ENCODE results near the gene ACAD10.

Gene ACAD10

GRCh38 chr12:111687255-111687654, 1.4 kb downstream of the ACAD10 start:
- peak; percentile 33 for TF ChIP-seq CTCF (conservative IDR thresholded peaks at IDR 0.05; ENCODE audit: low read depth, low read length)
- no peak overlapping the region for H3K4me3 ChIP-seq (ENCODE audit: low read depth, low read length)
- peak; percentile 21 for DNase-seq (ENCODE audit: low read depth)

- no peak for DNase-seq (ENCODE audit: low read depth)
- no peak overlapping the region for H3K4me3 ChIP-seq (ENCODE audit: low read depth, low read length)
- no peak for TF ChIP-seq CTCF (conservative IDR thresholded peaks at IDR 0.05; ENCODE audit: low read depth, low read length)
These were observed 2.1 kb downstream of the ACAD10 start for GRCh38 chr12:111687952-111688351.

GRCh38 chr12:111691262-111691661, 5.4 kb downstream of the ACAD10 start:
- H3K4me3 ChIP-seq (ENCODE audit: low read depth, low read length) = no peak overlapping the region
- TF ChIP-seq CTCF (conservative IDR thresholded peaks at IDR 0.05; ENCODE audit: low read depth, low read length) = no peak
- DNase-seq (ENCODE audit: low read depth) = no peak

- H3K4me3 ChIP-seq (ENCODE audit: low read depth, low read length) = no peak overlapping the region
- peak; percentile 60 for TF ChIP-seq CTCF (conservative IDR thresholded peaks at IDR 0.05; ENCODE audit: low read depth, low read length)
- peak; percentile 48 for DNase-seq (ENCODE audit: low read depth)
These were observed 6.8 kb downstream of the ACAD10 start for GRCh38 chr12:111692575-111693210.

- no peak overlapping the region for H3K4me3 ChIP-seq (ENCODE audit: low read depth, low read length)
- no peak for TF ChIP-seq CTCF (conservative IDR thresholded peaks at IDR 0.05; ENCODE audit: low read depth, low read length)
- no peak for DNase-seq (ENCODE audit: low read depth)
These were observed 8.0 kb downstream of the ACAD10 start for GRCh38 chr12:111693818-111694217.

GRCh38 chr12:111699962-111700361, 14.1 kb downstream of the ACAD10 start:
- TF ChIP-seq CTCF (conservative IDR thresholded peaks at IDR 0.05; ENCODE audit: low read depth, low read length) = no peak
- DNase-seq (ENCODE audit: low read depth) = no peak
- no peak overlapping the region for H3K4me3 ChIP-seq (ENCODE audit: low read depth, low read length)

- TF ChIP-seq CTCF (conservative IDR thresholded peaks at IDR 0.05; ENCODE audit: low read depth, low read length) = no peak
- no peak overlapping the region for H3K4me3 ChIP-seq (ENCODE audit: low read depth, low read length)
- no peak for DNase-seq (ENCODE audit: low read depth)
These were observed 19.8 kb downstream of the ACAD10 start for GRCh38 chr12:111705672-111706071.

All from choroid plexus epithelial cell (primary cell).